T-helper 22 cell (primary cell): ENCODE measurements around the gene ZRANB2.
A peak's percentile ranks its signal among the peaks of the same experiment; 100 is the strongest.

Experiments
- DNase-seq: peaks from one replicate; pipeline ENCODE4 v3.0.0-alpha.2; 2020; ENCODE audit warnings: low read depth

ZRANB2 gene

DNA sequence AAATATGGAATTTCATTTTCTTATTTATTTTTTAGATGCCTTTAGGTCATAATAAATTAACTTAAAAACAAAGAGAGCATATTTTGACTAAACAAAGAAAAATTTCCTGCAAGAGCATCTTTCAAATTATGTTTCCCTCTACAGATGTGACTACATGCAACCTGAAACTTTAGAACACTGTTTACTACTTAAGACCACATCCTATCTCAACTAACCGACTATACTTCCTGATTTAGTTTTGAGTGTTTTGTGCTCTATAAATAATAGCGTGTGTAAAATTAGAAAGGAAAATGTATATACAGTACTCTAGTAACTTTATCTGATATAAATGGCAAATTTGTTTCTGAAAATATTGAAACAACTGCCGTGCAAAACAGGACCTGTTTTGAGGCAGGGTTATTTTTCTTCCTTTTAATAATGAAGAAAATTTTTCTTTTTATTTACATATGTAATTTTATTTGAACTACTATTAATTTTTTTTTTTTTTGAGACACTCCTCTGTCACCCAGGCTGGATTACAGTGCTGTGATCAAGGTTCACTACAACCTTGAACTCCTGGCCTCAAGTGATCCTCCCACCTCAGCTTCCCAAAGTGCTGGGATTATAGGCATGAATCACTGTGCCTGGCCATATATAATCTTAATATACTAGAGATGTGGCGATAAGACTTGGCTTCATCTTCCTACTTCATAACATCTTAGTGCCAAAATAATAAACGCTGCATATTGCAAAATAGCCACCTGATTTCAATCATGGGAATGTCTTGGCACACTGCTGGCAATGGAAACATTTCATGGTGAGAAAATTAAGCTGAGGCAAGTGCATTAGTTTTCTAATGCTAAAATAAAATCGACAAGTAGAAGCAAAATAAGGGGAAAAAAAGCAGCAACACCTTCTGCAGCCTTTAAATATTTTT is 12.3 kb downstream of the ZRANB2 start:
- DNase-seq = no peak

DNA sequence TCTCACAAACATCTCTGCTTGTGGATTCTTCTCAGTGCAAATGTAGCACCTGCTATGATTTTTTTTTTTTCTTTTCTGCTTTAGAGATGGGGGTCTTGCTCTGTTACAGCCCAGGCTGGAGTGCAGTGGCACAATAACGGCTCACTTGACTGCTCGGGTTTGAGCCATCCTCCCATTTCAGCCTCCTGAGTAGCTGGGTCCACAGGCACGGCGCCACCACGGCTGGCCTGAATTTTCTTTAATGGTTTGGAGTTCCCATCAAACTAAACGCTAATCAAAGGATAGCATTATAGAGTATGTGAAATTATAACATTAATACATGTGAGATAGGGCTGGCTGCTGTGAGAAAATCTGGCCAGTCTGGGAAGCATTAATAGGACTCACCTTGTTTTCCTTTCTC is 26.0 kb downstream of the ZRANB2 start:
- DNase-seq = no peak

- no peak for DNase-seq
Measured at GRCh38 chr1:71054281-71054731, 26.5 kb downstream of the ZRANB2 start.

- no peak for DNase-seq
Measured at GRCh38 chr1:71053758-71054157, 27.1 kb downstream of the ZRANB2 start.

- no peak for DNase-seq
Measured at GRCh38 chr1:71053146-71053545, 27.7 kb downstream of the ZRANB2 start.

- no peak for DNase-seq
Measured at GRCh38 chr1:71049951-71050598, 30.8 kb downstream of the ZRANB2 start.

GRCh38 chr1:71047635-71048607 is 32.9 kb downstream of the ZRANB2 start, which contains the start of gene PTGER3:
TSS of gene PTGER3 (minus strand) at chr1:71047816. CDS start at chr1:71047577, 239 bp downstream.
- DNase-seq = peak; percentile 25

DNA sequence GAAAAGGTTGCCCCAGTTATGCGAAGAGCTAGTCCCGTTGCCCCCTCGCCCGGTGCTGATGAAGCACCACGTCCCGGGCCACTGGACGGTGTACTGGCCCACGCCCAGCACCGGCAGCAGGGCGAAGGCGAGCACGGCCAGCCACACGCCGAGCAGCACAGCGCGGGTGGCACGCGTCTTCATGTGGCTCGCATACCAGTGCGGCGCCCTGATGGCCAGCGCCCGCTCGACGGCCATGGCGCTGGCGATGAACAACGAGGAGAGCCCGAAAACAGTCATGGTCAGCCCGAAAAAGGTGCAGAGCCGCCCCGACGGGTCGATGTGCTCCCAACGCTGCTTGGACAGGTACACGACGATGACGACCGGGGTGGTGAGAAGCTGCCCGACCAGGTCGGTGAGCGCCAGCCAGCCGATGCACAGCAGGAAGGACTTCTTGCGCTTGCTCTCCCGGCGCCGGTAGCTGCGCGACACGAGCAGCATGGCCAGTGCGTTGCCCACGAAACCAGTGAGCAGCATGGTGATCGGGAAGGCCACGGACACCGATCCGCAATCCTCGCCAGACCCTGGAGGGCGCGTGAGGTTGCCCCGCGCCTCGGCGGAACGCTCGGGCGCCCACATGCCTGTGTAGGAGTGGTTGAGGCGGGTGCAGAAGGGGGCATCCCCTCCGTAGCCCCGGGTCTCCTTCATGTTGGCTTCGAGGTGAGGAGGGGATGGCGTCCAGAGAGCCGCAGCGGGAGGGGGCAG is 33.8 kb downstream of the ZRANB2 start:
- DNase-seq = no peak

- DNase-seq = no peak
Measured at GRCh38 chr1:71045463-71046028, 35.3 kb downstream of the ZRANB2 start.

- DNase-seq = no peak
Measured at GRCh38 chr1:71044833-71045232, 36.0 kb downstream of the ZRANB2 start.

GRCh38 chr1:71043065-71043464 is 37.8 kb downstream of the ZRANB2 start:
- no peak for DNase-seq

DNA sequence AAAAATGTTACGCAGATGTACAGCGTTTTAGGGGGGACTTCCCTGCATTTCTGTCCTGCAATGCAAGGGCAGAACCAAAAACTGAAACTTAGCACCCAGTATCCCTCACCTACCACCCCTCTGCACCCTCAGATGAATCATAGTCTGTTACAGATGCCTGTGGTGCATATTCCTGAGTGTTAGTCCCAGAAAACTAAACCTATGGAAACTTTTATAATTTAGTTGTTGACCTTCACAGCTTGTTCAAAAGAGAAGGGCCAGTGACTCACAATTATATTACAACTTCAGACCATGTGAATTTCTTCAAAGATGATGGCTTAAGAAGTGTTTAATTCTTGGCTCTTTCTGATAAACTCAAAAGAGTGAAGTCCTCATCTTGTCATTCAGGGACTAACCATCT is 39.0 kb downstream of the ZRANB2 start:
- DNase-seq = no peak

DNA sequence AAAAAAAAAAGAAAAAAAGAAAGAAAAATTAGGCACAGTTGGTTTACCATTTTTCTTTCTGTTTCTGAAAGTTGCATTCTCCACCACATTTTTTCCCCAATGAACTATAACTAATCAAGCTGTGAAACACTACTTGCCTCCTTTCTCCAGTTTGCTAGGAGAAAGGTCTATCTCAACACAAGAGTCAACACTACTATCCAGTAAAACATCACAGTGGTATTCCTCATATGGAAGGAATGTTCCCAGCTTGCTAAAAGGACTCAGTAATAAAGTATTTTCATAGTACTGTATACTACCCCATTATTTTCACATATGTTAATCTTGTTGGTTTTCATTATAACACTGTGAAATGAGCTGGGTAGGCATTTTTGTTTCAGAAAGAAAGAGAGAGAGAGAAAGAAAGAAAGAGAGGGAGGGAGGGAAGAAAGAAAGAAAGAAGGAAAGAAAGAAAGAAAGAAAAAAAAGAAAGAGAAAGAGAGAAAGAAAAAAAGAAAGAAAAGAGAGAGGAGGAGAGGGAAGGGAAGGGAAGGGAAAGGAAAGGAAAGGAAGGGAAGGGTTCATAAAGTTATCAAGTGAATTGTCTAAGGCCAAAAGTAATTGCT is 41.1 kb downstream of the ZRANB2 start:
- no peak for DNase-seq

GRCh38 chr1:71038942-71039341 is 41.9 kb downstream of the ZRANB2 start:
- DNase-seq = no peak

DNA sequence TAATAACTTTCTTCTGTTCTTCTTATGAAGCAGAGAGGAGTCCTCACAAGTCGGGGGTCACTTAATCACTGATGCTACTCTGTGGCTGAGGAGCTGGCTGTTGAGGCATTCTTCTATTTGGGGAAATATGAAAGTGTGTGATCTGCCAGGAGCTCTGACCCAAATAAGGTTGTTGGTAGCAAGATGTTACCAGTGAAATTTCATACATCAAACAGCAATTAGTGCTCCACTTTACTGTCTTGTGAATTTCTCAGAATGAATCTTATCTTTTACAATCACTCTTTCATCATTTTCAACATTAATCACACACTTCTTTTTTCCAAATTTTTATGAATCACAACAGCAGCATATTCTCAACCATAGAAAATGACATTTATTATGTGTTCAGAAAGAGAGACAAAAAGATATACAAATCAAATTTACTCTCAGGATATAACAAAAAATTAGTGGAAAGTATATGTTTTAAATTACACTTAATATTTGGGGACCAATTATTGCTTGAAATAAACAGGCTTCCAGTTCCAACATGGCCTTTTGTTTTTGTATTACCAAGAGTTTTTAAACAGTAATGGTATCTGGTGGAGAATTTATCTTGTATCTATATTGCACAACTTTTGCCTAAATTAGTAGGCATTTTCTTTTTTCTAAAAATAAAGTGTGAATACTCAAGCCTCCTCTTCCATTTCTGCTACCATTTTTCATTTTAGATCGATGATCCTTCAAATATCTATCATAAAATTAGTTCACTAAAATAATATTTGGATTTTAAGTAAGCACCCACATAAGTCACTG is 42.8 kb downstream of the ZRANB2 start:
- DNase-seq = no peak

GRCh38 chr1:71037066-71037465 is 43.8 kb downstream of the ZRANB2 start:
- DNase-seq = no peak

DNA sequence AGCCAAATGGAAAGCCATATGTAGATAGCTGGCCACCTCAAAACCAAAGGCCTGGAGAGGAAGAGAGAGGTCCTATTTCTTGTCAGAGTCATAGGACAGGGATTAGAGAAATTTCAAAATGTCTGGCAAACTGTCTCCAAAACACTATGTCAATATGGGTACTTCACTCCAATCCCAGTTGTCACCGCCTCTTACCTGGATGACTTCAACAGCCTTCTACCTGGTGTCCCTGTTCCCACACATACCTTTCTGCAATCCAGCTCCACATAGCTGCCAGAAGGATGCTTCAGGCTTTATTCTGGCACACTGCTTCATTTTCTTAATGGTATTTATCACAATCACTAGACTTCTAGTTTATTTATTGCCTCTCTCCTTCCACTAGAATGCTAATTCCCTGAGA is 47.7 kb downstream of the ZRANB2 start:
- no peak for DNase-seq

DNA sequence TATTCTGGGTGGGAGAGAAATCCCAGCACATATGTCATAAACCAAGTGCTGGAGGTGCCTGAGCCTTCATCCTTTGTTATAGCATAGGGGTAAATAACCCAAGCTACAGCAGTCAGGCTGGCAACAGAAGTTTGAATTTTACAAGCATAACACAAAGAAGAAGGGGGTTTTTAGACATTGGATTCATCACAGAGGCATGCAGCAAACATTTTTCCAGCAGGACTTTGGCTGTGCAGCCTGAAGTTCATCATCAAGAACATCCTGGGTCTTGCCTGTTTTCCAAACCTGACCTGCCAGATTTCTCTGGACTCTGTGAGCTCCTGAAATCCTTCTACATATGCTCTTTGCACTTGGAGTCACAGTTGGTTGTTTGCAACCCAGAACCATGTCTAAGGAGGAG is 49.4 kb downstream of the ZRANB2 start:
- no peak for DNase-seq

- no peak for DNase-seq
Measured at GRCh38 chr1:71030026-71030425, 50.8 kb downstream of the ZRANB2 start.

DNA sequence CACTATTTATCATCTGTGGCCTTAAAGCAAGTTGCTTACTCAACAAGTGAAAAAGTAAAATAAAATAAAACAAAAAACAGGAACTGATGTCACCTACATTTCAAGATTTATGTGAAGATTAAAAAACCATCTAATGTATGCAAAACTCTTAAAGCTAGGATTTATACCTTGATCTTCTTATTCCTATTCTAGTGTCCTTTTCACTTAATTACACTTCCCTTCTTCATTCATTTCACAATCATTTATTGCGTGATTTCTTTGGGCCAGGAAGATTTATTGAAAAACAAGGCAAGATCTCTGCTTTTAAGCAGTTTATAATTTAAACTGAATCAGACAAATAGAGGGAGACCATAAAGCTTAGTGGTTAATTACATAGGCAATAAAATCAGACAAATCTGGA is 51.9 kb downstream of the ZRANB2 start:
- DNase-seq = no peak
